HG03571 (cell line): Measurements from ENCODE around the gene POLDIP2.
"Not testable (repeated sequence)": the region's sequence is repeated elsewhere in the genome, so short reads cannot be mapped to it uniquely, and the experiment has no call there.

Experiments used
- ATAC-seq: cut with Tn5 transposase; IDR thresholded peaks from one replicate; pipeline ENCODE4 v1.9.1; 2021; ENCODE audit not compliant: unreplicated experiment

POLDIP2 gene

DNA sequence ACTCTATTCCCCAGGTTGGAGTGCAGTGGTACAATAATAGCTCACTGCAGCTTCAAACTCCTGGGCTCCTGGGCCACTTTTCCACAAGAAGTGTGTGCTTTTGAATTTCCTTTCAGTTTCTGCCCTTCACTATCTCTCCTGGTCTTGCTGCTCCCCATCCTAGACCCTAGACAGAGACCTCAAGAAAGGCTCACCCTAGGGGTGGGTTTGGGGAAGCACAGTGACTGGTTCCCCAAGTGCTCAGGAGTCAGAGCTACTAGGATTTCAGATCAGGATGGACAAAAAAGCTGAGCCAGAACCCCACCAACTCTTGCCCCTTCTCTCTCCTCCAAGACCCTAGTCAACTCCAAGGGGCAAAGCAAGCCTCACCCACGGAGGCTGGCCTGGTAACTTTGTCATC, 9.3 kb upstream of the POLDIP2 start:
- ATAC-seq: no peak

DNA sequence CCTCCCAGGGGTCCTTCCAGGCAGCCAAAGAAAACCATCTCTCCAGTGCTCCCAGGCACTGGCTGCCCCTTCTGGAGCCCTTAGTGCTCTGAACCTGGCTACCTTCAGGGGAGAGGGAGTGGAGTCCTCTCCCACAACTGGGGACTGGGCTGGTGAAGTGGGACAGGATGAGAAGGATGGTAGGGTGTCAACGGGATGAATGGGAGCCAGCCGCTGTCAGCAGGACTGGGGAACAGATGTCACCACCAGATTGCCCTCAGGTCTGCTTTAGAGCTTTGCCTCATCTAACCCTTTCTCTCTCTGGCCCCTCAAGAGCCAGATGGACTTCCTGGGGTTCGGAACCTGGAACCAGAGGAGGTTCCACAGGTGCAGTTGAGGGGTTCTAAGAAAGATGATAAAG, 8.2 kb upstream of the POLDIP2 start:
- no peak for ATAC-seq

- ATAC-seq: no peak
Measured at GRCh38 chr17:28364665-28365363, 7.5 kb upstream of the POLDIP2 start, which contains the start of gene SEBOX. Gene SEBOX, minus strand, starts transcription at chr17:28365199. Its CDS starts 48 bp downstream, at chr17:28365151.

GRCh38 chr17:28363776-28364650, 6.7 kb upstream of the POLDIP2 start:
- ATAC-seq: no peak

- no peak for ATAC-seq
Measured at GRCh38 chr17:28363186-28363585, 5.9 kb upstream of the POLDIP2 start.

DNA sequence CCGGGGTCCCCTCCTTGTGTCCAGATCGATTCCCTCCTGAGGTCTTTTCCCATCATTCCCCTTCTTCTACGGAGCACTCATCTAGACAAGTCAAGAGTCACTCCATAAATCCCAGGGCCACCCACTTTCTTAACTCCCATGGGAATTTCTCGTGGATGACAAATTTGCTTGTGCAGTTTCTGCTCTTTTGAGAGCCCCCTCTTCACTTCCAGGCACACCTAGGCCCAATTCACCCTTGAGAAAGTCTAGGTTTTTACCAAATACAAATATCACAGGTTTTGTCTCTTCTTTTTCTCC, 522 bp upstream of the POLDIP2 start:
- no peak for ATAC-seq

DNA sequence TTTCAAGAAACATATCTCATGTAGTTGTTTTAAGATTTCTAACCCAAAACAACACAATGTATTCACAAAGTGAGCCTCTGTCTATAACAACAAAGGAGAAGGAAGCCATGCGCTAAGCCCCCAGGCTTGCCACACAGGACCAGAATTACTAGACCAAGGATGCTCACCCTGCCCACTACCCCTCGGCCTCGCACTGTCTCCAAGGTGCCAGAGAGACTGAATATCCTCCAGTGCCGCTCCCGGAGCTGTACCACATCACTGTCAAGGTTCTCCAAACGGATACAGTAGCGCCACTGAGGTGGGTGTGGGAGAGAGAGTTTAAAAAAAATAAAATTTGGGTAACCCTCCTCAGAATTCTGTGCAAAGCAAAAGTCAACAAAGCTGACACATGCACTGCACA, 7.1 kb downstream of the POLDIP2 start:
- no peak for ATAC-seq

- no peak for ATAC-seq
Measured at GRCh38 chr17:28348979-28349378, 8.3 kb downstream of the POLDIP2 start.

GRCh38 chr17:28347261-28347891, 10.0 kb downstream of the POLDIP2 start:
- ATAC-seq: no peak

GRCh38 chr17:28346746-28347246, 10.5 kb downstream of the POLDIP2 start:
- no peak for ATAC-seq

DNA sequence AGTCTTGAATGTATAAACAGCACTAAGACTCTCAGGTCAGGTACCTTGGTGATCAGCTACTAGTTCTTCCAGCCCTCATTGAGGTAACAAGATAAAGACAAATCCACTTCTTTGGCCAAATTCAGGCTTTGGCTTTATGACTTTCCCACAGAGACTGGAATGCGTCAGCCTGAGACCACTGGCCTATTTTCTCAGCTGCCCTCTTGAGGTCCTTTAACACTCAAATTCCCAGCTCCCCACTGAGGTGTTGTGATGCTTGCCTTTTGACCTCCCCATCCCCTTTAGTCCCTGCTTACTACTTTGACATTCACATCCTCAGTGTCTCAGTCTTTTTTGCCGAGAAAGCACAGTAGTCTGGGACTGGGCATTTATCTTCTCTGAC, 11.1 kb downstream of the POLDIP2 start:
- ATAC-seq: no peak

- ATAC-seq: no peak
Measured at GRCh38 chr17:28345419-28346198, 11.7 kb downstream of the POLDIP2 start.

DNA sequence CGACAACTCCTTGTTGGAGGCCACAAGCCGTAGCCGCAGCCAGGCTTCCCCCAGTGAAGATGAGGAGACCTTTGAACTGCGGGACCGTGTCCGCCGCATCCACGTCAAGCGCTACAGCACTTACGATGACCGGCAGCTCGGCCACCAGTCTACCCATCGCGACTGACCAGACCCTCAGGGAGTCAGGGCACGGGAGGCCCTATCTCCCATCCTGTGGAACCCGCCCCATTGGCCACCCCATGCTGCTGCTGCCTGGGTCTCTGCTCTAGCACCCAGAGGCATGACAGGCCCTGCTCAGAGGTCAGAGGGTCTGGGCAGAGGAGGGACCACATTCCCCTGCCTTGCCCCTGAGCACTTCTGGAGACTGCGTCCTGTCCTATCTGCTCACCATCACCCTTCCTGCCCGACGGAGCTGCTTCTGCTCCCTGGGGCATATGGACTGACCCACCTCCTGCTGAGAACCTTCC, 12.9 kb downstream of the POLDIP2 start:
- ATAC-seq: no peak

GRCh38 chr17:28344011-28344410, 13.3 kb downstream of the POLDIP2 start:
- ATAC-seq: no peak

DNA sequence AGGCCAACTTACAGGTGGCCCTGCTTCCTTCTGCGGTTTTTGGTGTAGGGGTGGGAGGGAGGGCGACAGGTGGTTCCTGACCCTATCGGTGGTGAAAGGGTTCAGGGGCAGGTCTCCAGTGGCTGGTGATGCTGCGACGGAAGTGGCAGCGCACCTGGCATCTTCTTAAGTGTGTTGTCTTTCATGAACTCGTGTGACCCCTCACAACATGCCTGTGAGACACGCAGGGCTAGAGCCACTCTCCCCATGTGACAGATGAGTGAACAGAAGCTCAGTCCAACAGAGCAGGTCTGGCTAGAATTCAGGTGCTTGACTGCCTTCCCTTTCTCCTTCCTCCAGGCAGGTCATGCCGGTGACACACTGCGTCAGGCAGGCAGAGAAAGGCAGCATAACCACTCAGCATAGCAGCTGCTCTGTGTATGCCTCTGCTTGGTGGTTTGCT, 13.8 kb downstream of the POLDIP2 start:
- ATAC-seq: no peak

DNA sequence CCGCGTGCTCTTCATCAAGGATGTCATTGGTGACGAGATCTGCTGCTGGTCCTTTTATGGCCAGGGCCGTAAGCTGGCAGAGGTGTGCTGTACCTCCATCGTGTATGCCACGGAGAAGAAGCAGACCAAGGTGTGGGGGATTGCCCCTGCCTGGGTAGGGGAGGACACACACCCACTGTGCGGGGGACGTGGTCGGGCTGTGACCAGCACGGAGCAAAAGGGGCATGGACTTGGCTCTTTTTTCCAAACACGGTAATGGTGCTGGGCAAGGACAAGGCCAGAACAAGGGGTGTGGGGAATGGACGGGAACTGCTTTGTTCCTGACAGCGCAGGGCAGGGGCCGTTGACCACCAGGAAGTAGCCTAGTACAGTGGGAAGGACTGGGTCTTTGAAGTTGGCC, 15.0 kb downstream of the POLDIP2 start:
- no peak for ATAC-seq

GRCh38 chr17:28341516-28341915, 15.8 kb downstream of the POLDIP2 start:
- ATAC-seq: no peak

DNA sequence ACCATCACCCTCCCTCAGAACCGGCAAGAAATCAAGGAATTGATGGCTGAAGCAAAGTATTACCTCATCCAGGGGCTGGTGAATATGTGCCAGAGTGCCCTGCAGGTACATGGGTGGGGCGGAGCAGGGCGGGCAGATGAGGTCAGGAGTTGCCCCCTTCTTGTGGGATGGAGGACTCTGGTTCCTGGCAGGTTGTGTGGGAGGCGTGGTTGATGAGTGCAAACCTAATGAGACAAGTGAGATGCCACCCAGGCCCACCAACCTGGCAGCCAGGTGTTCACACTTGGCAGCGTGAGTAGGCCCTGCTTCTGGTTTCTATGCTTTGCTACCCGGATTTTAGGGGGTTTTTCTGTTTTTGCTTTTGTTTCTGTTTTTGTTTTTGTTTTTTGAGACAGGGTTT, 17.0 kb downstream of the POLDIP2 start:
- no peak for ATAC-seq

DNA sequence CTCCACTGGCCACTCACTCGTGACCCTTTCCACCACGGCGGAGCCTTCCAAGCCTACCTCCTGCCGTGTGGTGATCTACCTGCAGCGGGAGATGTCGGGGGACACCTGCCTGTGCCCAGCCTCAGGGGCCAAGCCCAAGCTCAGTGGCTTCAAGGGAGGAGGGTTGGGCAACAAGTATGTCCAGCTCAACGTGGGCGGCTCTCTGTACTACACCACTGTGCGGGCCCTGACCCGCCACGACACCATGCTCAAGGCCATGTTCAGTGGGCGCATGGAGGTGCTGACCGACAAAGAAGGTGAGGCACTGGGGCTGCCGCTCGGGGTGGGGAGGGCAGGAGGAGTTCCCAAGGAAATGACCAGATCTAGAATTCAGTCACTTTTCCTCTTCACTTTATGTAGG, 17.9 kb downstream of the POLDIP2 start:
- ATAC-seq: no peak

GRCh38 chr17:28338769-28339212, 18.5 kb downstream of the POLDIP2 start:
- ATAC-seq: not testable (repeated sequence)
